GM12865 (cell line): ENCODE results near the gene CERS4.
"Not testable (repeated sequence)": the region's sequence is repeated elsewhere in the genome, so short reads cannot be mapped to it uniquely, and the experiment has no call there.

Experiments
- DNase-seq: peaks from one replicate; pipeline ENCODE4 v3.0.0; 2010; ENCODE audit warnings: low read depth
- H3K4me3 ChIP-seq: 2 replicates; pipeline ENCODE4 v1.5.1; 2011; ENCODE audit warnings: mild to moderate bottlenecking, low read depth, low read length, control low read depth
- CTCF ChIP-seq: IDR thresholded peaks from 2 replicates; pipeline ENCODE4 v1.5.1; 2011; ENCODE audit warnings: low read length, control low read depth, low read depth, inconsistent platforms; ENCODE audit not compliant: insufficient read depth; ENCODE audit errors: missing control alignments

The CERS4 gene

GRCh38 chr19:8184274-8184673, 24.9 kb upstream of the CERS4 start:
- no peak for TF ChIP-seq CTCF
- no peak for DNase-seq

GRCh38 chr19:8185343-8186068, 23.7 kb upstream of the CERS4 start:
- no peak overlapping the region for H3K4me3 ChIP-seq
- no peak for DNase-seq
- no peak for TF ChIP-seq CTCF

More at GRCh38 chr19:8184274-8184673, 24.9 kb upstream of the CERS4 start:
- H3K4me3 ChIP-seq, result no peak overlapping the region

GRCh38 chr19:8192221-8192820, 16.8 kb upstream of the CERS4 start:
- TF ChIP-seq CTCF, result no peak

DNA sequence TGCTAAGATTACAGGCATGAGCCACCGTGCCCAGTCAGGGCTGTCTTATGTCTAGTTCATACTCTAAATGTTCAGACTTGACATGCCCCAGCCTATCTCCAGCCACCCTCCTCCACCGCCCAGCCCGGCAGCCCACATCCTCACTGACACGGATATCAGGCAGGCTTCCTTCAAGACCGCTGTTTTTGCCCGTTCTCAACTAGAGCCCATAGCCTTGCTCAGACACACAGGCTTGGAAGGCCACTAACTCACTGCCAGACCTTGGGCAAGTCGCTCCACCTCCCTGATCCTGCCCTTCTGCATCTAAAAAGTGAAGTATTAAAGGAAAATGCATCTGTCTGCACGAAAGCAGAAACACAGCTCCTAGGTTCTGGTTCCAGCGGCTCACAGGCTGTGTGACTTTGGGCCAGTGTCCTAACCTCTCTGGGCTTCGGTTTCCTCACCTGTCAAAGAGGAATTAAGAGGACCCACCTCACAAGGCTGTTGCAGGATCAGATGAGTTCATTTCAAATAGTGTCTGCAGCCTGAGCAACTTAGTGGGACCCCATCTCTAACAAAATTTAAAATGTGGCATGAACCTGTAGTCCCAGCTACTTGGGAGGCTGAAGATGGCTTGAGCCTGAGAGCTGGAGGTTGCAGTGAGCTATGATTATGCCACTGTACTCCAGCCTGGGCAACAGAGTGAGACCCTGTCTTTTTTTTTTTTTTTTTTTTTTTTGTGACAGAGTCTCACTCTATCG, 14.5 kb upstream of the CERS4 start:
- H3K4me3 ChIP-seq, result peak overlapping the region; percentile 53
- peak; percentile 82 for DNase-seq
- no peak for TF ChIP-seq CTCF

More at GRCh38 chr19:8192221-8192820, 16.8 kb upstream of the CERS4 start:
- DNase-seq, result peak; percentile 30
- no peak overlapping the region for H3K4me3 ChIP-seq

DNA sequence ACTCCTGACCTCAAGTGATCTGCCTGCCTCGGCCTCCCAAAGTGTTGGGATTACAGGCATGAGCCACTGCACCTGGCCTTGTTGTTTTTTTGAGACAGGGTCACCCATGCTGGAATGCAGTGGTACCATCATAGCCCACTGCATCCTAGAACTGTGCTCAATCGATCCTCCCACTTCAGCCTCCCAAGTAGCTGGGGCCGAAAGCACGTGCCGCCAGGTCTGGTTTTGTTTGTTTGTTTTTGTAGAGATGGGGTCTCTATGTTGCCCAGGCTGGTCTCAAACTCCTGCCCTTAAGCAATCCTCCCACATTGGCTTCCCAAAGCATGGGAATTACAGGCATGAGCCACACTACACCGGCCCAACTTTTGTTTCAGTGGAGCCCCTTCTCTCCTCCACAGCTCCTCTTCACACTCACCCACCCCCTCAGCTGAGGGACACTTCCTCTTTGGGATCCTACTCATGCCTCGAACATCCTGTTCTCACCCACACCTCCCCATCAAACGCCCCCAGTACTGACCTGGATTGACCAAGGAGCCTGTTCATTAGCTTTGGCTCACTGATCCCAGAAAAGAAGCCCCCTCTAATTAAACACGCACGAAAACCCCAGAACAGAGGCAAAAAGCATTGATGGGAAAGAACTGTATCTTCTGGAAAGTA, 12.8 kb upstream of the CERS4 start:
- H3K4me3 ChIP-seq, result no peak overlapping the region
- no peak for TF ChIP-seq CTCF
- DNase-seq, result peak; percentile 55

- not testable (repeated sequence) for DNase-seq, H3K4me3 ChIP-seq
These were observed 5.7 kb upstream of the CERS4 start for GRCh38 chr19:8203288-8204120.
